NCI-H128 (cell line): ENCODE measurements around the gene COL23A1.

Experiments
- DNase-seq: peaks from one replicate; lab custom pipeline; 2025; ENCODE audit not compliant: unreplicated experiment; lab: John Stamatoyannopoulos, UW

Gene COL23A1

DNA sequence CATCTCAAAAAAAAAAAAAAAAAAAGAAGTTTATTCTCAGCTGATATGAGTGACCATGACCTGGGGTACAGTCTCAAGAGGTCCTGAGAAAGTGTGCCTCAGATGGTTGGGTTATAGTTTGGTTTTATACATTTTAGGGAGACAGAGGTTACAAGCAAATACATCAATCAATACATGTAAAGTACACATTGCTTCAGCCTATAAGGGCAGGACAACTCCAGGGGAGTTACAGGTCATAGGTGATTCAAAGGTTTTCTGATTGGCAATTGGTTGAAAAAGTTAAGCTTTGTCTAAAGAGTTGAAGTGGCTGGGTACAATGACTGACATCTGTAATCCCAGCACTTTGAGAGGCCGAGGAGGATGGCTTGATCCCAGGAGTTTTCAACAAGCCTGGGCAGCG, 400.8 kb downstream of the COL23A1 start:
- DNase-seq = no peak
